Measurements from ENCODE around the gene ATXN1.

ATXN1 gene

GRCh38 chr6:16667509-16667908 is 93.8 kb downstream of the ATXN1 start:
- no peak overlapping the region for H3K4me3 ChIP-seq (ENCODE audit: low read length)
- no peaks in the 10 kb centered on the region for H3K36me3 ChIP-seq (replicated peaks; ENCODE audit: low read depth, low read length)
- TF ChIP-seq CTCF (IDR thresholded peaks at IDR 0.05; ENCODE audit: low read depth, low read length) (no peak), EZH2phosphoT487 (IDR thresholded peaks at IDR 0.05; ENCODE audit: low read depth) (no peak)
- no peak overlapping the region for H3K9ac ChIP-seq (ENCODE audit: low read length)
- no peak overlapping the region for H2AFZ ChIP-seq (ENCODE audit: low read depth, low read length)
- H3K4me2 ChIP-seq (ENCODE audit: low read length), result no peak overlapping the region
- H3K27ac ChIP-seq (ENCODE audit: low read length), result no peak overlapping the region
- H4K20me1 ChIP-seq (ENCODE audit: insufficient read depth, low read length), result no peaks in the 10 kb centered on the region
- peaks cover 36% of the 10 kb centered on the region for H3K27me3 ChIP-seq (ENCODE audit: low read depth, low read length)
- H3K79me2 ChIP-seq (ENCODE audit: low read length), result no peaks in the 10 kb centered on the region
- H3K4me1 ChIP-seq (ENCODE audit: low read length), result peaks cover 11% of the 10 kb centered on the region
- H3K9me3 ChIP-seq (ENCODE audit: insufficient read depth, low read length), result no peaks in the 10 kb centered on the region

- H3K9me3 ChIP-seq (ENCODE audit: insufficient read depth, low read length), result no peaks in the 10 kb centered on the region
- peaks cover 29% of the 10 kb centered on the region for H3K27me3 ChIP-seq (ENCODE audit: low read depth, low read length)
- no peak overlapping the region for H3K4me3 ChIP-seq (ENCODE audit: low read length)
- no peak overlapping the region for H2AFZ ChIP-seq (ENCODE audit: low read depth, low read length)
- no peaks in the 10 kb centered on the region for H3K79me2 ChIP-seq (ENCODE audit: low read length)
- no peak overlapping the region for H3K9ac ChIP-seq (ENCODE audit: low read length)
- no peak overlapping the region for H3K4me2 ChIP-seq (ENCODE audit: low read length)
- no peaks in the 10 kb centered on the region for H3K36me3 ChIP-seq (replicated peaks; ENCODE audit: low read depth, low read length)
- no peaks in the 10 kb centered on the region for H4K20me1 ChIP-seq (ENCODE audit: insufficient read depth, low read length)
- no peak overlapping the region for H3K27ac ChIP-seq (ENCODE audit: low read length)
- H3K4me1 ChIP-seq (ENCODE audit: low read length), result peaks cover 11% of the 10 kb centered on the region
- TF ChIP-seq CTCF (IDR thresholded peaks at IDR 0.05; ENCODE audit: low read depth, low read length) (no peak), EZH2phosphoT487 (IDR thresholded peaks at IDR 0.05; ENCODE audit: low read depth) (no peak)
Observed at GRCh38 chr6:16665992-16666391, 95.3 kb downstream of the ATXN1 start.

GRCh38 chr6:16665182-16665581 is 96.1 kb downstream of the ATXN1 start:
- H3K4me1 ChIP-seq (ENCODE audit: low read length), result peaks cover 4% of the 10 kb centered on the region
- H3K36me3 ChIP-seq (replicated peaks; ENCODE audit: low read depth, low read length), result no peaks in the 10 kb centered on the region
- H3K4me2 ChIP-seq (ENCODE audit: low read length), result no peak overlapping the region
- H3K27ac ChIP-seq (ENCODE audit: low read length), result no peak overlapping the region
- no peaks in the 10 kb centered on the region for H3K9me3 ChIP-seq (ENCODE audit: insufficient read depth, low read length)
- H4K20me1 ChIP-seq (ENCODE audit: insufficient read depth, low read length), result no peaks in the 10 kb centered on the region
- H3K4me3 ChIP-seq (ENCODE audit: low read length), result no peak overlapping the region
- TF ChIP-seq CTCF (IDR thresholded peaks at IDR 0.05; ENCODE audit: low read depth, low read length), result no peak
- no peak for TF ChIP-seq EZH2phosphoT487 (IDR thresholded peaks at IDR 0.05; ENCODE audit: low read depth)
- H3K9ac ChIP-seq (ENCODE audit: low read length), result no peak overlapping the region
- peaks cover 21% of the 10 kb centered on the region for H3K27me3 ChIP-seq (ENCODE audit: low read depth, low read length)
- no peaks in the 10 kb centered on the region for H3K79me2 ChIP-seq (ENCODE audit: low read length)
- H2AFZ ChIP-seq (ENCODE audit: low read depth, low read length), result no peak overlapping the region

- Histone ChIP-seq H3K9me3 (ENCODE audit: insufficient read depth, low read length) (no peaks in the 10 kb centered on the region), H3K9ac (ENCODE audit: low read length) (no peak overlapping the region), H4K20me1 (ENCODE audit: insufficient read depth, low read length) (no peaks in the 10 kb centered on the region), H3K79me2 (ENCODE audit: low read length) (no peaks in the 10 kb centered on the region), H2AFZ (ENCODE audit: low read depth, low read length) (no peak overlapping the region), H3K4me1 (ENCODE audit: low read length) (peaks cover 14% of the 10 kb centered on the region), H3K27ac (ENCODE audit: low read length) (no peak overlapping the region), H3K4me3 (ENCODE audit: low read length) (no peak overlapping the region), H3K36me3 (replicated peaks; ENCODE audit: low read depth, low read length) (no peaks in the 10 kb centered on the region), H3K4me2 (ENCODE audit: low read length) (no peak overlapping the region), H3K27me3 (ENCODE audit: low read depth, low read length) (peaks cover 16% of the 10 kb centered on the region)
- TF ChIP-seq CTCF (IDR thresholded peaks at IDR 0.05; ENCODE audit: low read depth, low read length) (no peak), EZH2phosphoT487 (IDR thresholded peaks at IDR 0.05; ENCODE audit: low read depth) (no peak)
Observed at GRCh38 chr6:16663901-16664300, 97.4 kb downstream of the ATXN1 start.
